IPS DF 6.9 (cell line): ENCODE data around the gene TESPA1.

Experiments used
- DNase-seq: peaks from one replicate; pipeline ENCODE4 v3.0.0-alpha.2; 2013; ENCODE audit warnings: low read depth, low spot score
- H3K27ac ChIP-seq: one replicate; pipeline ENCODE4 v1.5.1; 2013; ENCODE audit warnings: low read length, control low read depth
- H3K27me3 ChIP-seq: 2 replicates; pipeline ENCODE4 v1.6.1; 2013; ENCODE audit warnings: mild to moderate bottlenecking, low read length; ENCODE audit not compliant: control insufficient read depth, insufficient read depth
- H3K36me3 ChIP-seq: 2 replicates; pipeline ENCODE4 v1.6.1; 2013; ENCODE audit warnings: low read length; ENCODE audit not compliant: control insufficient read depth, insufficient read depth
- H3K4me1 ChIP-seq: 2 replicates; pipeline ENCODE4 v1.6.1; 2013; ENCODE audit warnings: low read length; ENCODE audit not compliant: control insufficient read depth, insufficient read depth
- H3K4me3 ChIP-seq: 2 replicates; pipeline ENCODE4 v1.5.1; 2013; ENCODE audit warnings: mild to moderate bottlenecking, low read length
- H3K9me3 ChIP-seq: 2 replicates; pipeline ENCODE4 v1.6.1; 2013; ENCODE audit warnings: low read length, inconsistent platforms; ENCODE audit not compliant: control insufficient read depth, insufficient read depth
- WGBS: extraction: QIAGEN DNeasy Blood & Tissue Kit; methylation state at CpG from one replicate; pipeline ENCODE4 v1.1.7; 2013; ENCODE audit warnings: mixed read lengths, missing lambda C conversion rate; ENCODE audit not compliant: insufficient read length, insufficient coverage; 5-methylcytosine and 5-hydroxymethylcytosine counted together

TESPA1 gene

DNA sequence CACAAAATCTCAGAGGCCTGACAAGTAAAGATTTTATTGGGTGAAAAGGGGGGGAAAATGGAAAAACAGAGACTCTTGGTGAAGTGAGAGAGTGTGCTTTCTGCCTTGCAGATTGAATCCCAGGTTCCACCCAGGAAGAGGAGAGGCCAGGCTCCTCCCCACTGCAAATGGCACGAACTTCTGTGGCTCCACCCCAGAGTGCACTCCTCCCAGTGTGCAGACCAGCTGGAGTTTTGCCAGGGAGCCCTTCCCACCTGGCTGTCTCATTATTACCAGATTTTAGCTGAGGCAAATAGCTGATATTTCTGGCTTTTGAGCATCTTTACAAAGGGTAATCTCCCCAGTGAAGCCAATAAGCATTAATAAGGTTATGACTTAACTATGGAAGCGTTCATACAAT lies 51.9 kb downstream of the TESPA1 start:
- Histone ChIP-seq H3K4me1 (no peaks in the 10 kb centered on the region), H3K27me3 (no peaks in the 10 kb centered on the region), H3K27ac (no peak overlapping the region), H3K4me3 (no peak overlapping the region), H3K36me3 (no peaks in the 10 kb centered on the region), H3K9me3 (no peaks in the 10 kb centered on the region)
- WGBS: no CpG with 5 or more reads among the region's 2 CpGs
- DNase-seq: no peak

DNA sequence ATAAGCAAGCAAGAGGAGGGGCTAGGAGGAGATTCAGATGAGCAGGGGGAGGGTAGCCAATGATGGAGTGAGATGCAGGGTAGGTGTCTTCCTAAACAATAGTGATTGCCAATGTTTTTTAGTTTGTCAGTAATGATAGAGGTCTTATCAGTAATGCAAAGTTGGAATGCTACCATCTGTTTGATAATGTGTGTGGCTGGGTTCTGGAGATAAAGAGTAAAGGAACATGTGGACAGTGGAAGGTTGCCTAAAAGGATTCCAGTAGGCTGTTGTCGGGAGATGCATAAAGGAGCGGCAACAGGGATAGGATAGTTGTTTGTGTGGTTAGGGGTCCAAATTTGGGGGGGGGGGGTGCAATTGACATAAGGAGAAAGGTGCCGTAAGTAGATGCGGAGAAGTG lies 52.5 kb downstream of the TESPA1 start:
- no peak for DNase-seq
- H3K4me1 ChIP-seq: no peaks in the 10 kb centered on the region
- no peaks in the 10 kb centered on the region for H3K9me3 ChIP-seq
- H3K27ac ChIP-seq: no peak overlapping the region
- no peak overlapping the region for H3K4me3 ChIP-seq
- no CpG with 5 or more reads among the region's 4 CpGs for WGBS
- H3K27me3 ChIP-seq: no peaks in the 10 kb centered on the region
- H3K36me3 ChIP-seq: no peaks in the 10 kb centered on the region

DNA sequence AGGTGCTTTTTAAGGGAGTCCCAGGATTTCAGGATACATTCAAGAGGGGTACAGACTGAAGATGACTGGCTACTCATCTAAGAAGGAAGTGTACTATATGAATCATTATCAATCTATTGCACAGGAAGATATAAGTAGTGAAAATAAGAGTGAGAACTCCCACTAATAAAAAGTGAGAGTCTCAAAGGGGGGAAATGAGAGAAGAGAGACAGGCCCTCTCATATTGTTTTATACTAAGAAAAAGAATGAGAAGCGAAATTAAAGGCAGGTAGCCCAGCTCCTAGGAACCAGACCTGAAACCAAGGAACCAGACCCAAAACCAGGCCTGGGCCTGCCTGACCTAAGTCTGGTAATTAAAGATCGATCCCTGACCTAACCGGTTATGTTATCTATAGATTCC lies 54.6 kb downstream of the TESPA1 start:
- Histone ChIP-seq H3K27ac (no peak overlapping the region), H3K27me3 (no peaks in the 10 kb centered on the region), H3K36me3 (no peaks in the 10 kb centered on the region), H3K9me3 (no peaks in the 10 kb centered on the region), H3K4me1 (0 out of 2 replicates have a peak, but pooled peaks cover 1% of the 10 kb centered on the region), H3K4me3 (no peak overlapping the region)
- DNase-seq: no peak
- no CpG with 5 or more reads among the region's 3 CpGs for WGBS

DNA sequence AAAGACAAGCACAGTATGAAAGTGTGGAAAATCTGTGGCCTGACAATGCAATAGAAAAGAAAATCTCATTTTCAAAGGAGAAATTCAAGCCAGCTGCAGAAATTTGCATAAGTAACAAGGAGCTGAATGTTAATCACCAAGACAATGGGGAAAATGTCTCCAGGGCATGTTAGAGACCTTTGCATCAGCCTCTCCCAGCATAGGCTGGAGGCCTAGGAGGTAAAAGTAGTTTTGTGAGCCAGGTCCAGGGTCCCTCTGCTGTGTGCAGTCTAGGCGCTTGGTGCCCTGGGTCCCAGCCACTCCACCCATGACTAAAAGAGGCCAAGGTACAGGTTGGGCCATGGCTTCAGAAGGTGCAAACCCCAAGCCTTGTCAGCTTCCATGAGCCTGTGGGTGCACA lies 58.3 kb downstream of the TESPA1 start:
- DNase-seq: no peak
- no peak overlapping the region for H3K27ac ChIP-seq
- no peaks in the 10 kb centered on the region for H3K36me3 ChIP-seq
- H3K4me1 ChIP-seq: 0 out of 2 replicates have a peak, but pooled peaks cover 1% of the 10 kb centered on the region
- H3K9me3 ChIP-seq: no peaks in the 10 kb centered on the region
- H3K4me3 ChIP-seq: no peak overlapping the region
- H3K27me3 ChIP-seq: no peaks in the 10 kb centered on the region
- no CpG with 5 or more reads among the region's 1 CpG for WGBS

DNA sequence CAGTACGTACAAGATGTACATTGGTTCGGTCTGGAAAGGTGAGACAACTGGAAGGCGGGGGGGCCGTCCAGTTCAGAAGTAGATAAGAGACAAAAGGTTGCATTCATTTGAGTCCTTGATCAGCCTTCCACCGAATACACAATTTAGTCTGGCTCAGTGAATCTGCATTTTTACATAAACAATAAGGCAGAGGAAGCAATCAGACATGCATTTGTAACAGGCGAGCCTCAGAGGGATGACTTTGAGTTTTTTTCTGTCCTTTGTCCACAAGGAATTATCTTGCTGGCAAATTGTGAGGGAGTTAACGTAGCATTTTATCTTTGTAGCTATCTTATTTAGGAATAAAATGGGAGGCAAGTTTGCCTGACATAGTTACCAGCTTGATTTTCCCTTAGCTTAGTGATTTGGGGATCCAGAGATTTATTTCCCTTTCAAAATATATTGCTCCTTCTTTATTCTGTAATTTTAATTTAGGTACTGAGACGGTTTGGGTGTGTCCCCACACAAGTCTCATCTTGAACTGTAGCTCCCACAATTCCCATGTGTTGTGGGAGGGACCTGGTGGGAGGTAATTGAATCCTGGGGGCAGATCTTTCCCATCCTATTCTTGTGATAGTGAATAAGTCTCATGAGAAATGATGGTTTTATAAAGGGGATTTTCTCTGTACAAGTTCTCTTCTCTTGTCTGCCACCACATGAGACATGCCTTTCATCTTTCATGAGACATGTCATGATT lies 59.4 kb downstream of the TESPA1 start:
- no peaks in the 10 kb centered on the region for H3K27me3 ChIP-seq
- H3K36me3 ChIP-seq: no peaks in the 10 kb centered on the region
- no peak for DNase-seq
- H3K27ac ChIP-seq: no peak overlapping the region
- no peak overlapping the region for H3K4me3 ChIP-seq
- WGBS: no CpG with 5 or more reads among the region's 8 CpGs
- H3K4me1 ChIP-seq: 0 out of 2 replicates have a peak, but pooled peaks cover 1% of the 10 kb centered on the region
- H3K9me3 ChIP-seq: no peaks in the 10 kb centered on the region

DNA sequence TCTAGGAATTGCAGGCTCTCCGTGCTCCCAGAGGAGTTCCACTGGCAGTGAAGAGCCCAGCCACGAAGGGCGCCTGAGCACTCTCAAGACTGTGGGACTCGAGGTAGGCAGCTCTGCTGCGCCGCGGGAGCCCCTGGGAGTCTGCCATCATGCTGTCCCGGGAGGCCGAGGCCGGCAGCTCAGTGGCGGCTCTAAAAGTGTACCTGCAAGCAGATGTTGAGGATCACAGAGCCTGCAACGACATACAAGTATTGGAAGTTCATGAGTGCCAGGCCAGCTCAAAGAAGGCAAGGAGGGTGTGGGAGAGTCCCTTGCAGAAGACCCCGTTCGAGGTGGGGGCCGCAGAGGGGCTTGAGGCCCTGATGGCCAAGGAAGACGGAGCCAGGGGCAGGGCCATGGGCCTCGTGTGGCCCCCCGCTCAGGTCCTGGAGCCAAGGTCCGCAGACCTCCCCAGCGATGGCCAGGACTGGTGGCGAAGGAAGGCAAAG lies 67.5 kb downstream of the TESPA1 start:
- Histone ChIP-seq H3K27me3 (no peaks in the 10 kb centered on the region), H3K9me3 (no peaks in the 10 kb centered on the region), H3K27ac (no peak overlapping the region), H3K4me1 (no peaks in the 10 kb centered on the region), H3K4me3 (no peak overlapping the region), H3K36me3 (no peaks in the 10 kb centered on the region)
- no peak for DNase-seq
- no CpG with 5 or more reads among the region's 21 CpGs for WGBS
